NCI-H1436 treated with DMSO at 0.1 percent for 48 hours (cell line): ENCODE measurements around the gene ZNF764.

Source experiments
- DNase-seq: peaks from one replicate; lab custom pipeline; 2025; lab: John Stamatoyannopoulos, UW

The ZNF764 gene

GRCh38 chr16:30570636-30571444, 12.7 kb upstream of the ZNF764 start:
- DNase-seq: no peak

- no peak for DNase-seq
Measured at GRCh38 chr16:30569746-30570635, 11.8 kb upstream of the ZNF764 start.

DNA sequence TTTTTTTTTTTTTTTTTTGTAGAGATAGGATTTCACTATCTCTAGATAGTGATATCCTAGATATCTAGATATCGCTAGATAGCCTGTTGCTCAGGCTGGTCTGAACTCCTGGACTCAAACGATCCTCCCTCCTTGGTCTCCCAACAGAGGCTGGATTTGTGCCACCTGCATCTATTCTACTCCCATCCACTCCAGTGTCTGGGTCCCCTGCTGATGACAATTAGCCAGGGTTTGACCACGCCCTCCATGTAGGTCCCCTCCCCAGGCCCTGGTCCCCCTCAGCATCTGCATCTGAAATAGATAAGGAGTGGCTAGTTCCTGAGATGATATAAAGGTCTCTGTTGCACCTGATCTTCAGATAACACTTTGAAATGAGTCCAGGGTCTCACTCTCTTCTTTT, 11.1 kb upstream of the ZNF764 start:
- no peak for DNase-seq

DNA sequence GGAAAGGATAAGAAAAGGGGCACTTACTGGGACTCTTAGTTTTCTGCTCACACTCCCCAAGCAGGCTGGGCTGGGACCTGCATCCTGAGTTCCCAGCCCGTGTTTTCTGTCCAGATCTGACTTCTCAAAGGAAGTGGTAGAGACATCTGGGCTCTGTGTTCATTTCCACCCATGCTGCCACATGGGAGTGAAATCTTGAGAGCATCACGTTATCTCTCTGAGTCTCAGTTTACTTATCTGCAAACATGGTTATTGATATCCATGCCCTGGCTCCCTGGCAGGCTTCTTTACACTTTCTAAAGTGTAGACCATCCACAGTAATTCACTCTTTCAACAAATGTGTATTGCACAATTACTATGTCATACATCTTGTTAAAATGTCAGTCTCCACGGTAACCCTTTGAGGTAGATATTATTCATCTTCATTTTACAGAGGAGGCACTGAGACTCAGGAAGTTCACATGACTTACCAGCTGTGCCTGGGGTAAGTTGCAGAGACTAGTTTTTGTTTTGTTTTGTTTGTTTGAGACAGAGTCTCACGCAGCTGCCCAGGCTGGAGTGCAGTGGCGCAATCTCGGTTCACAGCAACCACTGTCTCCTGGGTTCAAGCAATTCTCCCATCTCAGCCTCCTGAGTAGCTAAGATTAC, 9.9 kb upstream of the ZNF764 start:
- DNase-seq: peak; percentile 48

- DNase-seq: no peak
Measured at GRCh38 chr16:30567160-30567990, 9.2 kb upstream of the ZNF764 start.

- DNase-seq: no peak
Measured at GRCh38 chr16:30566531-30566930, 8.4 kb upstream of the ZNF764 start.

DNA sequence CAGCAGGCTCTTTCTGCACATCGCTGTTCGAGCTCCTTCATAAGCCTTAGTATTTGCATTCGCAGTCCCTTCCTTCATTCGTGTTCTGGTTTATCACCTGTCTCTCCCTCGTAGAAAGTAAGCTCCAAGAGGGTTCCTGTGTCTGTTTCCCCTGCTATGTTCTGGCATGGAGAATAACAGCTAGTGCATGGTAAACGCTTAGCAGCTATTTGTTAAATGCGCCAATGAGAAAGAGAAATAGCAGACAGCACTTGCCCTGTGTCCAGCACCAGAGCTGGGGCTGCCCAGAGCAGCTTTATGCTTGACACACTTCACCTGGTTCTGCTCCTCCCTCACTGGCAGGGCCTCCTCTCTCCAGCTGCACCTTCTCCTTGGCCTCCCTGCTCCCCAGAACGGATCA, 7.8 kb upstream of the ZNF764 start:
- DNase-seq: no peak

DNA sequence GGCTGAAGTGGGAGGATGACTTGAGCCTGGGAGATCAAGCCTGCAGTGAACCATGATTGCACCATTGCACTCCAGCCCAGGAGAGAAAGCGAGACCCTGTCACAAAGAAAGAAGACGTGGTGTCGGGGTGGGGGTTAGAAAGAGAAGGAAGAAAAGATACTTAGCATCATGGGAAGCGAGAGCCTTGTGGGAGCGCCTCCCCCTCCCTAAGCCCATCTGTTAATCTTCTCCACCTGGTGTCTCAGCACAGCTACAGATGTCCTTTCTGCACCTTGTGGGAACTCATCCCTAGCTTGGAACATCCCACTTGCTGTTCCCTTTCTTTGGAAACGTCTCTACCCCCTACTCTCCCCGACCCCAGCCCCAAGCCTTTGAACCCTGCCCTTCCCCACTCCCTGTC, 7.4 kb upstream of the ZNF764 start:
- no peak for DNase-seq

DNA sequence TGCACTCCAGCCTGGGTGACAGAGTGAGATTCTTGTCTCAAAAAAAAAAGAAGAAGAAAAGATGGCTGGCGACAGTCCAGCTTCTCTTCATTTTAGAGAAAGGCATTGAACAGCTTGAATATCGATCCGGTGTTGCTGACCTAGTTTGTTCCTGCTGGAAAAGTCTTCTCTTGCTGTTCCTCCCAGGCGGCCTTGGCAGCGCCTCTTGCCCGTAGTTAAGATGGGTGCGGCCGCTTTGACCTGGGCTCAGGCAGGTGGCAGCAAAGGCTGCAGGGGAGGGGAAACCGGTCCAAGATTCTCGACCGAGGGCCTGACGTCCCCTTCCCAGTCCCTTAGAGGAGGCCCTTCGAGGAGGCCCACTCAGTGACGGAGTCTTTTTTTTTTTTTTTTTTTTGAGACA, 3.8 kb upstream of the ZNF764 start:
- no peak for DNase-seq

GRCh38 chr16:30561089-30561816, 3.1 kb upstream of the ZNF764 start:
- no peak for DNase-seq

DNA sequence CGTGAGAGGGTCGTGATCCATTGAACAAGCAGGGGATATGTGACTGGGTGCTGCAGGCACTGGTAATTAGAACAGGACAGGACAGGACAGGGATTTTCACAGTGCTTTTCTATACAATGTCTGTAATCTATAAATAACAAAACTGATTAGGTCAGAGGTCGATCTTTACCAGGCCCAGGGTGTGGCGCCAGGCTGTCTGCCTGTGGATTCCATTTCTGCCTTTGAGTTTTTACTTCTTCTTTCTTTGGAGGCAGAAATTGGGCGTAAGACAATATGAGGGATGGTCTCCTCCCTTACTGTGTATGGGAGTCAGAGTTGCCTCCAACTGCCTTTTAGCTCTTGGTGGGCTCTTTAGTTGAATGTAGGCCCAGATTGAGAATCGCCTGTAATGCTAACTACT, 1.5 kb upstream of the ZNF764 start:
- DNase-seq: no peak

GRCh38 chr16:30558789-30559377, 709 bp upstream of the ZNF764 start:
- no peak for DNase-seq

DNA sequence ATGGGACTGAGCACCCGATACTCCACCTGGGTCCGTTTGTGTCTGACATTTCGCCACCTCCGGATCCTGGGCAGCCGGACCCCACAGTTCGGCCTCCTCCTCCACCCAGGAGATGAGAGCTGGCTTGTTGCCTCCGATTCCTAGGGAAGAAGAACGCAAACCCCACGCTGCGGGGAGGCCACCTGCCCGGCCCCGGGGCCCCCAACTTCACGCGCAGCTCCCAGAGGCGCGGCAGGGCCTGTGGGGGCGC, 542 bp downstream of the ZNF764 start:
- no peak for DNase-seq

DNA sequence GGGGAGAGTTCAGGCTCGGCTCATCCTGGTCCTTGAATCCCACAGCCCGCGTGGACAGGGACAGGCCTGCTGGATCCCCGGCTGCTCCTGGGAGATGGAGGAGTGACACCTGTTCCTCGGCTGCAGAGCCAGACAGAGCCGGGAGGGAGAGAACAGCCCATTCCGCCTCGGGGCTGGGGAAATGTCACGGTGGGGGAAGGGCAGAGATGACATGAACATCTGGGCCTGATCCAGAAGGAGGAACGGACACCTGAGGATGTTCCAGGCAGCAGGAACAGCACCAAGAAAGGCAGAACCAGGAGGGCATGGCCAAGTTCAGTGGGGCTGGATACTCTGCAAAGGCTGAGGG, 2.1 kb downstream of the ZNF764 start:
- no peak for DNase-seq

- no peak for DNase-seq
Measured at GRCh38 chr16:30555315-30556124, 2.7 kb downstream of the ZNF764 start.

- DNase-seq: no peak
Measured at GRCh38 chr16:30554557-30555314, 3.4 kb downstream of the ZNF764 start.

DNA sequence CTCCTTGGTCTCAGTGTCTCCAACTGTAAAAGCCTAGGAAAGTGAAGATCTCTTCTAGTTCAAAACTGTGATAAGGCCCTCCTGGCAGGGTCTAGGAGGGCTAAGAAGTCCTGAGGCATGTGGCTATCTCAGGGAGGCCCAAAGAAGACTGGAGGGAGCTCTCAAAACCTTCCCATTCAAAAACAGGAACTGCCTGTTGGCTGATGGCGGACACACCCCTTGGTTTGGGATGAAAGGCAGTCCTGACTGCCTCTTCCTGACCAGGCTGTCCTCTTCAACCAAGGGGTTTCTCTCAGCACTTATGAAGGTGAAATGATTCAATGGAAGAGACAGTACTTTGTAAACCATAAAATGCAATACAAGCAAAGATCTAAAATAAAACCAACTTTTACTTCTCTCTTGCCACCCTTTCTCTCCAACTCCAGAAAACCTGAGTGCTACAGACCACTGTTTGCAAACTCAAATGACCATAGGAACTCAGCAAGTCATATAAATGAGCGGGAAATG, 4.7 kb downstream of the ZNF764 start:
- no peak for DNase-seq

DNA sequence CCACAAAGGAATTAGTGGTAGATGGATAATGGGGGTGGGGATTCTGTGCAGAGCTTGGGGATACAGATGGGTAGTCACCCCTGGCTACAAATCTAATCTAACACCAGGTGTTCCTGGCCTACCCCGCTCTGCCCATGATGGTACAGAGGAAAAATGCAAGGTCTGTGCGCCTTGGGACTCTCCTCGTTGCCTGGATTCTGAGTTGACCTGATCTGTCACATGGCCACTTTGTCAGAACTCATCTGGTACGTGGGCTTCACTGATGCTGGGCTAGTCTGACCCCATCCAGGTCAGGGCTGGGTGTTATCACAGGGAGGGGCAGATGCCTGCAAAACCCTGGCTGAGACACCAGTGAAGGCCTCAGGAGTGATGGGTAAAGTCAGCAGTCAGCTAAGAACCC, 5.2 kb downstream of the ZNF764 start:
- no peak for DNase-seq

DNA sequence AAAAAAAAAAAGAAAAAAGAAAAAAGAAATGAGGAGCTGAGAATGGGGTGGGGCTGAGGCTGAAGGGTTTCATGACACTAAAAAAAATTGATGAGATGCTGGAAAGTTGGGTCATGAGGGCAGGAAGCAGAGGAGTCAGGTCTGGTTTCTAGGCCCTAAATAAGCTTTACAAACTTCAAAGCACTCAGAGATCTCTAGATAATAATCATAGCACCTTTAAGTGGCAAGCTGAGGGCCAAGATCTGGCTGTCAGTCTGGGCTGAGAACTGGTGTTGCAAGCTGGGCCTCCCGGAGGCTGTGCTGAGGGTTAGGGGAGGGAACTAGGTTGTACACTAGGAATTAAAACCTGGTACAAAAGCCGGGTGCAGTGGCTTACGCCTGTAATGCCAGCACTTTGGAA, 6.4 kb downstream of the ZNF764 start:
- DNase-seq: no peak
